RPMI8226 (cell line): Measurements from ENCODE around the gene NINL.
"Not testable (repeated sequence)": the region's sequence is repeated elsewhere in the genome, so short reads cannot be mapped to it uniquely, and the experiment has no call there.

Source experiments
- DNase-seq: peaks from one replicate; pipeline ENCODE4 v3.0.0-alpha.2; 2015

NINL gene

DNA sequence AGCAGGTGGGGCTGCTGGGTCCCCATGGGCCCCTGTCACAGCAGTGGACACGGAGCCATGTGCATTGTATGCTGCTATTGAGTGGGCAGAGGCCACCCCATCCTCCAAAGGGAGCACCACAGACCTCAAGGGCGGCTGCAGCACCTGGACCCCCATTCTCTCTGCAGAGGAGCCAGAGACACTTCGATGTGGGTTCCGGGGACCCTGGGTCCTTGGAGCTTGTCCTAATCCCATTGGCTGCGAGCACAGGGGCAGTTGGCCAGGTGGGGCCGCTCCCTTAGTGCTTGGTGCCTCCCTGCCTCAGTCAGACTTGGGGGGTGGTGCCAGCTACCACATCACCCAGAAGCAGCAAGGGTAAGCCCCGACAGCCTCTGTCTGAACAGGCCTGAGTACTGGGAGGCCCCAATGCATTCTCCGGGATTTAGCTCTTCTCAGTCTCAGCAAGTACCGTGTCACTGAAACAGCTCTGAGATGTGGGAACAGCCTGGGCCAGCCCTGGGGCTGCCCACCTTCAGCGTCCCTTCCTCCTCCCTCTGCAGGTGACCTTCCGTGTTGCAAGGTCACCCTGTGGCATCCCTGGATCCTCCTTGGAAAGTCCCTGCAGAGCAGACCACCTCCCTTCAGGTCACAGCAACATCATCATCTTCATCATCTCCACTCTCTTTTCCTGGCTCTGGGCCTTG is 104.0 kb downstream of the NINL start:
- no peak for DNase-seq

DNA sequence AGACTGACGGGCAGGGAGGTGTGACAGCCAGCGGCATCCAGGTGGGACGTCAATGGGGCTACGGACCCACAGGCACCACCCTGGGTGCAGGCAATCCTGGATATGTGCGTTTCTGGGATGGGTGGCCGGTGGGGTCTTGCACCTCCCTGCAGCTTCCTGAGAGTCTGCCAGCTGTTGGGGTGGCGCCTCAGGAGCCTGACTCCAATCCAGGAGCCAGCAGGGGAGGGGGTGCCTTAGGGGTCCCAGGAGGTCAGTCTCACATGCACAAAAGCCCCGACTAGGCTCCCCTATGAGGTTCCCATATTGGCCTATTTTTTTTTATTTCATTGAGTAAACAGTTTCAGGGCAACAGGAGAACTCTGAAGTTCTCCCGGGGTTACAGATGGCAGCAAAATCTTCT is 104.5 kb downstream of the NINL start:
- no peak for DNase-seq

DNA sequence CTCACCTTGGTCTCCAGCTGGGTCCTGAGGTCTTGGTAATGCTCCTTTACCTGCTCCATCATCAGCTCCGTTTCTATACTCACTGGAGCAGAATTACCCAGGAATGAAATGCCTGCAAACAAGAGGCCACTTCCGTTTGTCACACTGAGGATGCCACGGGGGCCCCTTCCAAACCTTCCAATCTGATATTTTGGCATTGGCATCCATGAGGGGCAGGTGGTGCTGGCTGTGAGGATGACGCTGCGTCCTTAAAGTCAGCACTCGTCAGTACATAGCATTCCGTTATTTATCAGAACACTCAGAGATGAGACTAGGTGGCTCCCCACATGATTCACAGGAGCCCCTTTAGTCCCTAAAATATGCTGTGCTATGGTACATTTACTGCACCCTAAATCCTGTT is 105.2 kb downstream of the NINL start:
- DNase-seq: no peak

DNA sequence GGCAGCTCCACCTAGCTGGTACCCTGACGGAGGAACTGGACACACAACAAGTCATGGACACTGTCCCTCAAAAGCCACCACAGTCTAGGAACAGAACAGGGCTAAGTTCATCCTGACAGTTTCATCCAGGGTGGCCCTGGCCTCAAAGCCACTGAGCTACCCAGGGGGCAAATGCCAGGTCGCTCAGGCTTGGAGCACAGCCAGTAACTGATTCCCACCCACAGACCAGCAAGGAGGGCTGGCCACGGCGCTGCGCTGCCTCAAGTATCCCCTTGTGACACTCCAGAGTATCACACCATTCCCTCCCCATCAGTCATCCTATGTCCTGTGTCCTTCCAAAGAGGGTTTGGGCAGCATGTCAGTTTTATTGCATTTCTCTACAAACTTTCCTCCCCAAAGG is 105.7 kb downstream of the NINL start:
- no peak for DNase-seq

DNA sequence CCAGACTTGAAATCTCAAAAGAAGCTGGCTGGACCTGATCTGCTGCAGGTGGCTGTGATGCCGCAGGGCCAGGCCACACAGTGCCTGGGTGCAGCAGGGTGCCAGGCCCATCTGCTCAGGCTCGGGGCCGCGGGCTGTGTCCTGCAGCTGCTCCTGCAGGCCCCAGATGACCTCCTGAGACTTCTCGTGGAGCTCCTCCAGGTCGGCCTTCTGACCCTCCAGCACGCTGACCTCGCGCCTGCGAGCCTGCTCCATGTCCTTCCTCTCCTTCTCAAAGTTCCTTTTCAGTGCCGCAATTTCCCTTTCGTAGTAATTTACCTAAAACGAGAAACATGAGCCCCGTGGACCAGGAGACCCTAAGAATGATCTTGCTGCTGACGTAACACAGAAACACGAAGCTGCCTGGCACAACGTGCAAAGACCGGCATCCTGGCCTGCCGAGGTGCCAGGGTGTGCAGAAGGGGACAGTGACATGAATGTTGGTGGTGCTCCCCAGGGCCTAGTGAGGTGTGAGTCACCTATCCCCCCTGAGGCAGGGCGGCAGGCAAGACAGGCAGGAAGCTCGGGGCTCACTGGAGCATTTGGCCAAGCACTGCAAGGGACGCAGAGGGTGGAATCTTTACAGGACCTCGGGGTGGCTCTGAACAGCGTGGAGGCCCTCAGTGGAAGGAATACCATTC is 106.3 kb downstream of the NINL start:
- DNase-seq: no peak

DNA sequence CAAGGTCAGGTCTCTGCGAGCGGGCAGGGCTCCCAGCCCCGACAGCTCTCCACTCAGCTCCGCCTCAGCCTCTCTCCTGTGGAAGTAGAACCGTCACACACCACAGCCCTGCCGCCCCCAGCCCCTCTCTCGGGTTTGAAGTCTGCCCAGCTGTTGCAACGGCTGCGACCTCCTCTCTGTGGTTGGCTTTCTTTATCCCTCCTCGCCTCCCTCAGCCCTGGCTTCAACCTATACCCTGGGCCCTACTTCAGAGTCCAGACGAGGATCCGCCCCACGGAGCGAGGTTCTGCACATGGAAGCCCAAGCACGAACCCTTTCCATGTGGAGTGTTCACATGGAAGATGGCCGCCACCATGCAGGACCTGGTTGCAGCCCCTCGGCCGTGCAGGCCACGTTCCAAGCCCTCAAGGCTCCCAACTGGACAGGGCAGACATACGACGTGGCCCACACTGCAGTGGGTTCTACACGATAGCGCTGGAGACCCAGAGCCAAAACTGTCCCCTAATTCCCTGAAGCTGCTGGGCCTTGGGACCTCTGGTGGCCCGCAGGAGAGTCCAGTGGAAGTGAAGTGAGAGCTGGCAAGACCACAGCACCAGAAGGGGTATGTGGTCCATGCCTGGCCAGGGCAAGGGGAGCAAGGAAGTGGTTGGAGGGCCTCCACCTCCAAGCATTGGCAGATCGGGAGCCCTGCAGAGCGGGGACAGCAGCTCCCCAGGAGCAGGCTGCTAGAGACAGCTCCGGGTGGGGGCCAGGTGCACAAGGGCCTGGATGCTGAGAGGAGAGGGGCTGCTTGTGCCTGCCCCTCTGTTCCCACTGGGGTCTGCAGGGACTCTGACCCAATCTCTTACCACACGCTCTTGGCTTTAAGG is 108.1 kb downstream of the NINL start:
- DNase-seq: no peak

DNA sequence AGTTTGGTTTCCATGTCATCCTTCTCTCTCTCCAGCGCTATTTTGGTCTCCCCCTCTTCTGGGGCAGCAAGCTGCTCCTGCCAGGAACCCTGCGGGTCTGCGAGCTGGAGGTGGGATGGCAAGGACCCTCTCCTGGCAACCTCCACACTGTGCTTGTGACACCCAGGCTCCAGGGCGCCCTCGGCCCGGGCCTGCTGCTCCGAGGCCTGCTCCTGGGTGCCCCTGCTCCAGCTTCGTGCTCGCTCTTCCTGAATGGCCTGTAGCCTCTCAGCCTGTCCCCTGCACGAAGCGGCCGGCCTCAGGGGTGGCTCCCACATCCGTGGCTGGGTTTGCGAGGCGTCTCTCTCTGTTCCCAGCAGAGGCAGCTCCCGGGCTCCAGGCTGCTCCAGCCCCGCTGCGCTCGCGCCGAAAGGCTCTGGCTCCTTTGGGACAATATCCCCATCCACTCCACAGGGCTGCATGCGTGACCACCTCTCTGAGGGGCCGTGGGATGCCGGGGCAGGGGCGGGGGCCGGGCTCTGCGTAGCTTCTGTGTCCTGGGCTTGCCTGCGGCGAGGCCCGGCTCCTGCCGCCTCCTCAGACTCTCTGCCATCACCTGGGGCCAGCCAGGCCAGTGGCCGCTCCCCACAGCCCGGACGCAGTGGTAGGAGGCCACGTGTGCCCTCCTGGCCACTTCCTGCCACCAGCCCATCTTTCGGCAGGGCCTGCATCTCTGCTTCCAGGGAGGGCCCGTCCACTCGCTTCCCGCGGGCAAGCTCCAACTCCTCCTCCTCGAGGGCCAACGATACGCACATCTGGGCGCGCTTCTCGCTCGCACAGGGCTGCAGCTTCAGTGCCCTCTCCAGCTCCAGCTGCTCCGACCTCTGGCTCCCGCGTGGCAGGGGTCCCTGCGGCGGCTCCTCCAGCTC is 109.0 kb downstream of the NINL start:
- no peak for DNase-seq

DNA sequence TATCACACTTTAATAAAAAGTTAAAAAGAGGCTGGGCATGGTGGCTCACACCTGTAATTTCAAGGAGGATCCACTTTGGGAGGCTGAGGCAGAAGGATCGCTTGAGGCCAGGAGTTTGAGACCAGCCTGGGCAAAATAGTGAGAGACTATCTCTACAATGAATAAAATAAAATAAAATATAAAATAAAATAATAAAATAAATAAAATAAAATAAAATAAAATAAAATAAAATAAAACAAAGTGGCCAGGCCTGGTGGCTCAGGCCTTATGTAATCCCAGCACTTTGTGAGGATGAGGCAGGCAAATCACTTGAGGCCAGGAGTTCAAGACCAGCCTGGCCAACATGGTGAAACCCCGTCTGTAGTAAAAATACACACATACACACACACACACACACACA is 112.0 kb downstream of the NINL start:
- not testable (repeated sequence) for DNase-seq

DNA sequence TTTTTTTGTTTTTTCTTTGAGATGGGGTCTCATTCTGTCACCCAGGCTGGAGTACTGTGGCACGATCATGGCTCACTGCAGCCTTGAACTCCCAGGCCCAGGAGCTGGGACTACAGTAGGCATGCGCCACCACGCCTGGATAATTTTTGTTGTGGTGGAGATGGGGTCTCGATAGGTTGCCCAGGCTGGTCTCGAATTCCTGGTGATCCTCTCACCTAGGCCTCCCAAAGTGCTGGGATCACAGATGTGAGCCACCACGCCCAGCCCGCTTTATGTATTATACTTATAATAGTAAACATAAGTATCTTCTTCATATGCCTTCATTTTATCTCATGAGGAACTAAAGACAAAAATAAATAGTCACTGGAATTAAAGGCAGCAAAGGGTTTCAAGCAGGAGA is 114.3 kb downstream of the NINL start:
- DNase-seq: no peak

DNA sequence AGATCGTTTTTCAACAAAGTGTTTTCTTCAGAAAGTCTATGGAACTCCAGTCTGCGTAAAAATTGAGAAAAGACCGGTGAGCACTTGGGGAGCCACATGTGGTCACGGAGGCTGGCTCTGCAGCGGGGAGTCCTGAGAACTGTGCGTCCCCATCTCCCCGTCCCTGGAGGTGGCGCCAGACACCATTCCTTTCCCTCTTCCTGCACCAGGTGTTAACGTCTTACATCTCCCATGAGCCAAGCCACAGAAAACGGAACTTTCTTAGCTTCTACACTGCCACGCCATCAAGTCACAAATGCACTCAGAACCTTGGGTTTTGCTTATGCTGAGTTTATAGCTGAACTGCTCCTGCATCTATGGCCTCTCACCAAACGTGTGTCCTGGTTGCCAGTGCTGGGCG is 115.3 kb downstream of the NINL start:
- peak; percentile 88 for DNase-seq

DNA sequence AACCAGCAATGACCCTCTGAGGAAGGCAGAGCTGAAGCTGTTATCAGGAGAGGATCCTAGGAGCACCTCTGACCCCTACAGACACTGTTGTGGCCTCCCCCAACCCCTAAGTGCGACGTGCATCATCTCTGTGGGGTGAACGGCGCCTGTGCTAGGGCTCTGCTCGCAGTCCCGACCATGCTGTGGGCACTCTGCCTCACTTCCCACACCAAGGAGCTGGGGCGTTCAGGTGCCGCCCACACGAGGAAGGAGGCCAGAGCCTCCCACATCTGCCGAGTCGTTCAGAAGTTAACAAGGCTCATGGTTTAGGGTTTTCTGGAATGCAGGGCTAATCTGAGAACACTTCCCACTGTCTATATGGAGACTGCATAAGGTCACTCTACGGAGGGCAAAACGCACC is 115.8 kb downstream of the NINL start:
- no peak for DNase-seq

DNA sequence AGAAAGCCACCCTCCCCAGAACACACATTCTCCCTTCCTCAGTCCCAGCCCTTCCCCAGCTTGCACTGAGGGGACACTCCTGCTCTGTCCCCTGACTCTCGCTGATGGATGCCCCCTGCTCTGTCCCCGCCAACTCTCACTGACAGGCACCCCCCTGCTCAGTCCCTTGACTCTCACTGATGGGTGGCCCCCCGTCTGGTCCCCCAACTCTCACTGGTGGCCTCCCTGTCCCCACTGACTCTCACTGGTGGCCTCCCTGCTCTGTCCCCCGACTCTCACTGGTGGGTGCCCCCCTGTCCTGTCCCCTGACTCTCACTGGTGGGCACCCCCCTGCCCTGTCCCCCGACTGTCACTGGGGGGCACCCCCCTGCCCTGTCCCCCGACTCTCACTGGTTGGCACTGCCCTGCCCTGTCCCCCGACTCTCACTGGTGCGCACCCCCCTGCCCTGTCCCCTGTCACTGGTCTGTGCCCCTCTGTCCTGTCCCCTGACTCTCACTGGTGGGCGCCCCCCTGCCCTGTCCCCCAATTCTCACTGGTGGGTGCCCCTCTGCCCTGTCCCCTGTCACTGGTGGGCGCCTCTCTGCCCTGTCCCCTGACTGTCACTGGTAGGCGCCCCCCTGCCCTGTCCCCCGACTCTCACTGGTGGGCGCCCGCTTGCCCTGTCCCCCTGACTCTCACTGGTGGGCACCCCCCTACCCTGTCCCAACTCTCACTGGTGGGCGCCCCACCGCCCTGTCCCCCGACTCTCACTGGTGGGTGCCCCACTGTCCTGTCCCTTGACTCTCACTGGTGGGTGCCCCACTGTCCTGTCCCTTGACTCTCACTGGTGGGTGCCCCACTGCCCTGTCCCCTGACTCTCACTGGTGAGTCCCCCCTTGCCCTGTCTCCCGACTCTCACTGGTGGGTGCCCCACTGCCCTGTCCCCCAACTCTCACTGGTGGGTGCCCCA is 116.9 kb downstream of the NINL start:
- DNase-seq: no peak

DNA sequence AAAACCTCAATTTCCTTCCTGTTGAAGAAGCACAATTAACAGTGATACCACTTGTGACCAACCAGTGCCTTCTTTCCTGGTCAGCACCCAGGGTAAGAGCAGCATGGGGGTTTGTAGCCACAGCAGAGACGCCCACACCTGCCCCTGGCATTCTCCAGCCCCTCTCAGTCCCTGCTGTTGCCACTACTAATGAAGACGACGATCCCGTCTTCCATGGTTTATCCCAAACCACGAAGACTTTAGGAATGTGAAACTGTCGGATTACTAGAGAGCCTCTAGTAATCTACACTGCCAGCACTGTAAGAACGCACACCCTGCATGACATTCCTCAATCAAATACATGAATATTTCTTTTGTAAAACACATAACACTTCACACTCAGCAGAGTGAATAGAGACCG is 117.9 kb downstream of the NINL start:
- no peak for DNase-seq

DNA sequence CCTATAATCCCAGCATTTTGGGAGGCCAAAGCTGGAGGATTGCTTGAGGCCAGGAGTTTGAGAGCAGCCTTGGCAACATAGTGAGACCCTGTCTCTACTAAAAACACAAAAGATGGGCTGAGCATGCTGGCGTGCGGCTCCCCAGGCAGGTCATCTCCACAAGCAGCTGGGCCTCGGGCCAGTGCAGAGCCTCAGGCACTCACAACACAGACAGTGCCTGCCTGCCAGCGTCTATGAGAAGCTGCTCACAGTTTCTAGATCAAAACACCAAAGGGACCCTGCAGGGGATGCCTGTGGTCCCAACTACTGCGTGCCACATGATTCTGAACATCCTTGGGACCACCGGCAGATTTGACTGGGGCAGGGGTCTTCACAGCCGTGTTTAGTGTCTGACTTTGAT is 118.5 kb downstream of the NINL start:
- DNase-seq: no peak

DNA sequence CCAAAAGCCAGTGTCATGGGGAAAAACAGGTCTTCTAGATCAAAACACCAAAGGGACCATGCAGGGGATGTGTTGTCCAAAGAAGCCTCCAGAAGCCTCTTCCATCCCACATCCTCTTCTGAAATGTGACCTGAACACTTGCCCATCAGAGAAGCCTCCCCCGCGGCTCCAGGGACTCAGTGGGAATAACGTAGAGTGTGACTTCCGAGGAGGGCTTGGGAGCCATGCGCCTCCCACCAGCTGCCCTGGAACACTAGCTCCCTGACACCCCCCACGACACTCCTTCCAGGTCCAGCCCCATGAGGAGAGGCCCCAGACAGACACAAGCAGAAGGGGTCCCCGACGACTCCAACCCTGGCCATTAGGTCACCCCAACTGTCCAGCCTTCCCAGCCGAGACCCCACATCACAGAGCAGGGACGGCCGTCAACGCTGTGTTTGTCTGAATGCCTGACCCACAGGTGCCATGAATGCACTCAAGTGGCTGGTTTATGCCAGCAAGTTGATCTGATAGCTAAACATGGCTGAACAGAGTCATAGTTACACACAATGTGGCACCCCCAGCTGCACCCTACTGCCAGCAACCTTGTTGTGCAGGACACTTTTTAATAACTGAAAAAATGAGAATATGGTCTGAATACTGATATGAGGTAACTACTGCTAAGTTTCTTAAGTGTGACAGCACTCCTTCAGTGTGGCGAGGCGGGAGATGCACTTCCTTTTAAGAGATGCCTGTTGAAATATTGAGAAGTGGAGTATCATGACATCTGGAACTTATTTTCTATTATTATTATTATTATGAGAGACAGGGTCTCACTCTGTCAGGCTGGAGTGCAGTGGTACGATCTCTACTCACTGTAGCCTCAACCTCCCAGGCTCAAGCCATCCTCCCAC is 119.8 kb downstream of the NINL start:
- no peak for DNase-seq

DNA sequence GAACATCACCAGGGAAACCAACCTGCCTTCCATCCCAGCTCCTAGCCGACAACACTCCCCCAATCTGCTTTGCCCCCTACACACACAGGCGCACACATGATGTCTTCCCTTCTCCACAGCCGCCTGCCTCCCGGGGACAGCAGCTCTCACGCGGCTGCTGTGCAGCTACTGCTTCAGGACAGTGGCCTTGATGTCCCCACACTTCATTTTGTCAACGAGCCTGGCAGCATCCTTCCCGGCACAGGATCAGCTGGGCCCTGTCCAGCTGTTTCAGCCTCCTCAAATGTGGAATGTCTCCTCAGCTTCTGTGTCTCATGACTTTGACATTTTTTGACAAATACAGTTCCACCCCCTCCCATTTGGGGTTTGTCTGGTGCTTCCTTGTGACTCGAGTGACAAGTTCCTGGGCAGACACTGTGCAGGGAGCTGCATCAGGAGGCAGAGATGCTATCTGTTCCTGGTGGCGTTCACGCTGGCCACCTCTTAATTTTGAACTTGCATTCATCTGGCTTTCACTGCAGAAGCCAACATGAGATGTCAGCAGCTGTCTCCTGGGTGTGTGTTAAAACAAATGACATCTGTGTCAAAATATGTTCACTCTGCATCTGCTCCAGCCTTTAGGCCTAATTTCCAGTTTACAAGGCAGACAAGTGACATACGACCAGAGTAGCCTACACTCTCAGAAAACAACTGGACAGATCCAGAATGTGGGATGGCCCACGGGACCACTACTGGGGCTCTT is 120.7 kb downstream of the NINL start:
- no peak for DNase-seq

DNA sequence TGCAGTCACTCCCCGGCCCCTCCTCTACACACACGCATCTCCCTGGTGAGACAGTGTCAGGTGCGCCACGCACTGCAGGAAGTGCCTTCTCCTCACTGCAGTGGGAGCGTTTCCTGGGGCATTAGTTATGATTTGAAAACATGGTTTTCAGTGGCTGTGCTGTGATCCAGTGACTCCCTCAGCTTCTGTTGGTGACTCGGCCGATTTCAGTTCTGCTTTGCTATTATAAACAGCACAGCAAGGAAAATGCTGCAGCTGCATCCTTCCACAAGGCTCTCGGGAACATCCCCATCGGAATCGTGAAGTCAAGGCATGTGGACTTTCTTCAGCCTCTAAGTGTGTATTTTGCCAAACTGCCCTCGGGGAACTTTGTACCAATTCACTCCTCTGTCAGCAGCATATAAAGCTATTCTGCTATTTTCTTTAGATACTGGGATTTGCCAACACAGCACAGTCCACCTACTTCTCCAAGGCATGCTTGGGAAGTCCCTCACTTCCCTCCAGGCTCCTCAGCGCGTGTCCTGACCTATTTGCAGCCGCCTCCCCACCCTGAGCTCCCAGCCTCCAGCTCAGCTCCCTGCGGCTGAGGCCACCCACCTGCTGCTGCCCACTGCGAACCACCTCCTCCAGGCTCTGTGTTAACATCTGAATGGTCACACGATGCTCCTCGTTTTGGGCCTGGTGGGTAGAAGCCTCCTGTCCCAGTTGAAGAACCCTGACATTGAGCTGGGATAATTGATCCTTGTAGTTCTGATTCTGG is 123.4 kb downstream of the NINL start:
- DNase-seq: peak; percentile 80

DNA sequence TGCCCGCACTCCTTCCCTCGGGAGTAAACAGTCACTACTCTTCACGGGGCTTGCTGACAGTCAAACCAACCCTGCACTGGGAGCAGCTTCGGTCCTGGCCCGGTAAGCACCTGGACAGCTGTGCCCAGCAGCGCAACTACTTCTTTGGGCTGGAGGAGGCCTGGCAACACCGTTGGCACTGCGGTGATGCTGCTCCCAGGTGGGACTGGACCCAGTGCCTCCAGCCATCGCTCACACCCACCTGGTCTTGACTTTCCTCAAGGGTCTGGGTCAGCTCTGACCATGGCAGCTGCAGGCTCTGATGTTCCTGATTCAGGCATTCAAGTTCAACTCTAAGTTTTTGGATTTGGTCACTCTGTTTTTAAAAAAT is 124.1 kb downstream of the NINL start:
- DNase-seq: no peak
